ACHN (cell line): ENCODE measurements around the gene PPP6R3.
"Not testable (repeated sequence)": the region's sequence is repeated elsewhere in the genome, so short reads cannot be mapped to it uniquely, and the experiment has no call there.

Experiments
- DNase-seq: peaks from one replicate; pipeline ENCODE4 v3.0.0-alpha.2; 2015
- in situ Hi-C: cut with HindIII; loops from 2 replicates; pipeline ENCODE4 v1.10.0; 2017; ENCODE audit warnings: low sequenced_read_pairs, low pct_ligation_motif_present, low pct_unique_long_range_greater_than_20kb

Gene PPP6R3

GRCh38 chr11:68475626-68476025 is 15.1 kb downstream of the PPP6R3 start:
- in situ Hi-C loops, DNase-seq: not testable (repeated sequence)

DNA sequence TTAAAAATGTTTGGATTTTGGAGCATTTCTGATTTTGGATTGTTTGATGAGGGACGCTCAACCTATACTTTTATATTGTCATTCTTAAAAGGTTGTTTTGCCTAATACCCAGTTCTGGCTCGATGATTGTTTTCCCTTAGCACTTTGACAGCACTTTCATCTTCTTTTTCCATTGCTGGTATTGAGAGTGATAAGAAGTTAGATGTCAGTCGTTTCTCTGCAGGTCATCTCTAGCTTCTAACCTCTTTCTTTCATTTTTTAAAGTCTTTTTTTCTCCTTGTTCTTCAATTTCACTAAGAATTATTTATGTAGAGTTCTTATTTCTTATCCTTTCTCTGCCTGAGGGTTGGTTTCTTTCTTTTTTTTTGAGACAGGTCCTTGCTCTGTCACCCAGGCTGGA is 18.8 kb downstream of the PPP6R3 start:
- in situ Hi-C loops = no loop called here
- DNase-seq = no peak

DNA sequence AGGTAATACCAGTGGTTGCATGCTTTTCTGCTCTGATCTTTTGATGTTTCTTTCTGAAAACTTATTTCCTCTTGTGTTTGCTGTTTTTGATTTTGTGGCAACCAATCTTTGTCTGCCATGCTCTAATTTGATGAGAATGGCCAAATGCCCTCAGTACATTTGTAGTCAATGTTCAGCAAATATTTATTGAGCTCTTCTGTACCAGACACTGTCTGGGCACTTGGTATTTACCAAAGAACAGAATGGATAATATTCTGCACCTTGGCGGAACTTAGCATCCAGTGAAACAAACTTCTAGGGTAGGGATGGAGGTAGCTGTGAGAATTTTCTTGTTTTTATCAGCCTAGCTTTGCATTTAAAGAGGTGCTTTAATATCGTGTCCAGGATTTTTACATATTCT is 19.6 kb downstream of the PPP6R3 start:
- in situ Hi-C loops = no loop called here
- DNase-seq = no peak

DNA sequence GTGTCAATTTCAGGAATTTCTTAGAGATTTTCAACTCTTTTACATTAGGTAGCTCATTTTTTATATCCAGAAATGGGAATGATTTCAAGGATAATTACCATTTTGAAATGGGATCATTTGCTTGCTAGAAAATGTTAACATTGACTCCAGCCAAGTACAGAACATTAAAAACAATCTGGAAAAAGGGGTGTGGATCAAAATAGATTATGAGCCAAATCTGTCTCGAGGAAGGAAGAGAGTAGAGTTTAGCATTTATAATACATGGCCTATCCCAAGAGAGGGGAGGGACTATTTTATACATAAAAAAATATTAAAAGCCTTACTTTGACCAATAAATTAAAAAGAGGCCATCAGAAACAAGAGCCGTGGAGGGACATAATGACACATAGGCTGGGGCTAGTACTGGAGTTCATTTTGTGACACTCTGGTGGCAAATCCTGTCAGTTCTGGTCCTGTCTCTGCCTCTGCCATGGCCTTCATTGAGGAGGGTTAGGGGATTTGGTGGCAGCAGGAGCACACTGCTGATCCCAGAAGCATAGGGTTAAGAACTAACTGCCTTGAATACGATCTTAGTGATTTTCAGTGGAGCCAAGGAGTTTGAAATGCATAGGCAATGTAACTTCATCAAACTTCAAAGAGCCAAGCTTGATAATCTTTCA is 20.4 kb downstream of the PPP6R3 start:
- in situ Hi-C loops = no loop called here
- DNase-seq = no peak

DNA sequence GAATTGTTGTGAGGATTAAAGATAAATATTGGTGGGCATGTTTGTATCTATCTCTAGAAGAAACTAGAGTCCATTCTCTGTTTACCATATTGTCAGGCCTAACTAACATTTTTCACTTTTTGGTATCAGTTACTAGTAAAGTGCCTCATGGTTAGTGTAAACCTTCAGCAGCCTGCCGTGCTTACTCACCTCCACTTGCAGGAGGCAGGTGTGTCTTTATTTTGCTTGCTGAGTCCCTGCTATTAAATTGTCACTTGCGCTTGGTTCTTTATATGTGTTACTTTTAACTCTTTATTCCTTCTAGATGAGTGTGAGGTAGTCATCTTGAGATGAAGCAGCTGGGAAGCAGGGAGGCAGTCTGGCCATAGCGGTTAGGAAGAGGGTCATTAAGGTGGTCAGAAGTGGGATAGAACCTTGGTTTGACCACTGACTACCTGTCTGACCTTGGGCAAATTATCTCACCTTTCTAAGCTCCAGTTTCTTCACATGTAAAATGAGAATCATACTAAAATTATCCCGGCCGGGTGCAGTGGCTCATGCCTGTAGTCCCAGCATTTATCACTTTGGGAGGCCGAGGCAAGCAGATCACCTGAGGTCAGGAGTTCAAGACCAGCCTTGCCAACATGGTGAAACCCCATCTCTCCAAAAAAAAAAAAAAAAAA is 21.2 kb downstream of the PPP6R3 start:
- DNase-seq = no peak
- in situ Hi-C loops = no loop called here

- in situ Hi-C loops = no loop called here
- DNase-seq = no peak
These were observed 28.1 kb downstream of the PPP6R3 start for GRCh38 chr11:68488623-68489022.

DNA sequence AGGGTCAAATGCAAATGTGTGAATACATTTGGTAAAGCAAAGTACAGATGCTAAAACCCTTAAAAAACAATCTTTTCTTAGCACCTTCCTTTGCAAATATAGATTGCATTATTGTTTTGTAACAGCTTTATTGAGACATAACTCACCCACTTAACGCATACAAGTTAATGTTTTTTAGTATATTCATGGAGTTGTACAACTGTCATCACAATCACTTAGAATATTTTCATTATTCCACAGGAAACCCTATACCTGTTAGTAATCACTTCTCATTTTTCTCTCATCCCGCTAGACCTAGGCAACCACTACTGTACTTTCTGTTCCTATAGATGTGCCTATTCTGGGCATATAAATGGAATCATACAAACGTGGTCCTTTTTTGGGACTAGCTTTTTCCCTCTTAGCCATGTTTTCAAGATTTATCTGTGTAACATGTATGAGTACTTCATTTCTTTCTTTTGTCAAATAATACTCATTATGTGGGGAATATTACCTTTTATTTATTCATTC is 34.7 kb downstream of the PPP6R3 start:
- in situ Hi-C loops = no loop called here
- no peak for DNase-seq

DNA sequence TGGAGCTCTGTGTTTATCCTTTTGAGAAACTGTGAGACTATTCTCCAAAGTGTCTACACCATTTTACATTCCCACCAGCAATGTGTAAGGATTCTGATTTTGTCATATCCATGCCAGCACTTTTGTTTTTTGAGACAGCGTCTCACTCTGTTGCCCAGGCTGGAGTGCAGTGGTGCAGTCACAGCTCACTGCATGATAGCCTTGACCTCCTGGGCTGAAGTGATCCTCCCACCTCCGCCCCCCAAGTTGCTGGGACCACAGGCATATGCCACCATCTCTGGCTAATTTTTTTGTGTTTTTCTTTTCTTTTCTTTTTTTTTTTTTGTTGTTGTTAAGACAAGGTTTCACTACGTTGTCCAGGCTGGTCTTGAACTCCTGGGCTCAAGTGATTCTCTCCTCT is 35.3 kb downstream of the PPP6R3 start:
- in situ Hi-C loops = no loop called here
- DNase-seq = no peak

- in situ Hi-C loops = no loop called here
- no peak for DNase-seq
These were observed 37.2 kb downstream of the PPP6R3 start for GRCh38 chr11:68497761-68498160.

GRCh38 chr11:68498321-68498720 is 37.8 kb downstream of the PPP6R3 start:
- in situ Hi-C loops = no loop called here
- DNase-seq = no peak

- in situ Hi-C loops = no loop called here
- DNase-seq = no peak
These were observed 38.6 kb downstream of the PPP6R3 start for GRCh38 chr11:68498903-68499883.

GRCh38 chr11:68500206-68500605 is 39.7 kb downstream of the PPP6R3 start:
- DNase-seq = no peak
- in situ Hi-C loops = no loop called here

DNA sequence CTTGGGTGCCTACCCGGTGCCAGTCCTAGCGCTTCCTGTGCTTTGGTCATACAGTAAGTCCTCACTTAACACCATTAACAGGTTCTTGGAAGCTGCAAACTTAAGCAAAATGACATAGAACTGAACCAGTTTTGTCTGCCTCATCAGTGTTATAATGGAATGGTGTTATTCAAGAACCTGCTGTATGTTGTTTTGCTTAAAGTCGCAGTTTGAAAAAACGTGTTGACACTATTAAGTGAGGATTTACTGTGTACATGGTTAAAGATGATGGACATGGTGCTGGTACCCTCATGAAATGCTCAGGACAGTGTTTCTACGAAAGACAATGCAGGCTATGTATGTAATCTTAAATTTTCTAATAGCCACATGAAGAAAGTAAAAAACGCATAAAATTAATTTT is 41.3 kb downstream of the PPP6R3 start:
- no peak for DNase-seq
- in situ Hi-C loops = no loop called here

DNA sequence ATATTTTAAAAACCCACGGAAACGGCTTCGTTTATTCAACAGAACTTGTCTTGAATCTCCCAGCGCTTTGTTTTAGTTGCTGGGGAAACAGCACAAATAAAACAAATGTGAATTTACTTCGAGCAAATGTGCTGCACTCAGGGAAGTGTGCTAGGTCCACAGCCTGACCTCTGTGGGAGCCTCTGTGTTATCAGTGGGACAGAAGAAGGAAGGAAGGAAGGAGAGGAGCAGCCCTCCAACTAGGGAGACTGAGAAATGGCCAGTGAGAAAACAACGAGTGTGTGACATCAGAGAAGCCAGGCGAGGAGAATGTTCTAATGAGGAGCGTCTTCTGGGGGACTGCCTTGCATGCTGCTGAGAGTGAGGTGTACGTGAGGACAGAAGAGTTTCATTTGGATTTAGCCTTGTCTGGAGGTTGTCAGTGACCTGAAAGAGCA is 42.7 kb downstream of the PPP6R3 start:
- DNase-seq = no peak
- in situ Hi-C loops = no loop called here

DNA sequence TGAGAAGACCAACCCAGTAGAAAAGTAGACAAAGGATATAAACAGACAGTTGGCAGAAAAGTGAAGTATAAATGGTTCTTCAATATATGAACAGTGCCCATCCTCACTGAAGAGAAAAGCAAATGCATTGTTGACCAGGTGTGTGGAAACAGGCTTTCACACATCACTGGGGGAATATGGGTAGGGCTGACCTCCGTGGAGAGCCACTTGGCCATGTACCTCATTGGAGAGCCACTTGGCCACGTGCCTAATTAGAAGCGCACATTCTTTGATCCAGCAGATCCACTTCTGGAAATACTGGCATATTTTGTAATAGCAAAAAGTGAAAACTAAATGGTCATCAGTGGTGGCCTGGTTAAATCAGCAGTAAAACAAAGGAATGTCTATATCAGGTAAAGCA is 43.2 kb downstream of the PPP6R3 start:
- no peak for DNase-seq
- in situ Hi-C loops = no loop called here

- in situ Hi-C loops = no loop called here
- no peak for DNase-seq
These were observed 44.0 kb downstream of the PPP6R3 start for GRCh38 chr11:68504432-68505066.

DNA sequence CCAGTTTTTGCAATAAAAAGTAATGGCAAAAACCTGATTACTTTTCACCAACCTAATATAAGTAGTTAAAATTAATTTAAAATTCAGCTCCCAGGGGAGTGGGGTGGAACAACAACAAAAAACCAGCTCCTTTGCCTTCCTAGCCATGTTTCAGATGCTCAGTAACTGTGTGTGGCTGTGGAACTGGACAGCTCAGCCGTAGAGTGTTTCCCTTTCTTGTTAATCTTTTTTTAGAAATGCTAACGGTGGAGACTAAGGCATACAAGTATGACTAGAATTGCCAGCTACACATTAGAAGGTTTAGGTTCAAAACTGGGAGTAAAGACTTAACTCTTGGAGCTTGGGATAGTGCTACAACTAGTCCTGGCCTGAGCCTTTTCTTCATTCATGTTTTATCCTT is 45.0 kb downstream of the PPP6R3 start:
- in situ Hi-C loops = no loop called here
- peak; percentile 2 for DNase-seq

DNA sequence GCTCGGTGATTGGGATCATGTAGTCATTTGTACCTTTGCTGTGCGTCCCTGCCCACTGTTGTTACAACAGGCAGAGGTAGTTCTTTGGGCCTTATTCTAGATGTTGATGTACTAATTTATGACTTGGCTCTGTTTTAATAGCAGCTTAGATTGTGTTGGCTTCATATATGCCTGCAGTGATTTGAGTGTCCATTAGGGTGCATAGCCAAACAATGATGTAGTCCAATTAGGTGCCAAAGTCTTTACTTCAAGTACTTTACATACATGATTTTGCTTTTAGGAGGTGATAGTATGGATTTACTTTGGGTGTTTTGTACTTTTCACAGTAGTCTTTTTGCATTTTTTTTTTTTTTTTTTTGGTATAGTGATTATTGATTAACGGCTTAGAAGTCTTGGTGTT is 46.4 kb downstream of the PPP6R3 start:
- in situ Hi-C loops = no loop called here
- no peak for DNase-seq

GRCh38 chr11:68508425-68508824 is 47.9 kb downstream of the PPP6R3 start:
- in situ Hi-C loops = no loop called here
- no peak for DNase-seq
